Effector memory CD4-positive, alpha-beta T cell (primary cell): ENCODE results near the gene RAD51B.

Source experiments
- DNase-seq, 3 donors: peaks; one replicate each; pipeline ENCODE4 v3.0.0-alpha.2; 2020
- H3K27ac ChIP-seq: 2 replicates; pipeline ENCODE4 v1.7.0; 2013; ENCODE audit warnings: mild to moderate bottlenecking, low read length, moderate library complexity; ENCODE audit not compliant: insufficient read depth, poor library complexity, severe bottlenecking
- H3K27me3 ChIP-seq: replicated peaks from 2 replicates; pipeline ENCODE4 v1.7.0; 2013; ENCODE audit warnings: mild to moderate bottlenecking, low read length; ENCODE audit not compliant: insufficient read depth, control insufficient read depth, poor library complexity, severe bottlenecking
- H3K36me3 ChIP-seq: 2 replicates; pipeline ENCODE4 v1.7.0; 2013; ENCODE audit warnings: mild to moderate bottlenecking, low read length, moderate library complexity; ENCODE audit not compliant: control insufficient read depth, insufficient read depth
- H3K4me1 ChIP-seq: 2 replicates; pipeline ENCODE4 v1.7.0; 2013; ENCODE audit warnings: low read length, mild to moderate bottlenecking; ENCODE audit not compliant: control insufficient read depth, insufficient read depth, poor library complexity, severe bottlenecking
- H3K4me3 ChIP-seq: 2 replicates; pipeline ENCODE4 v1.7.0; 2013; ENCODE audit warnings: low read length, low read depth, mild to moderate bottlenecking; ENCODE audit not compliant: insufficient read depth, poor library complexity, severe bottlenecking
- H3K9me3 ChIP-seq: 2 replicates; pipeline ENCODE4 v1.7.0; 2013; ENCODE audit warnings: mild to moderate bottlenecking, low read length, moderate library complexity; ENCODE audit not compliant: control insufficient read depth

RAD51B gene

GRCh38 chr14:68603533-68604360 lies 784.2 kb downstream of the RAD51B start:
- Histone ChIP-seq H3K4me3 (no peak overlapping the region), H3K36me3 (no peaks in the 10 kb centered on the region), H3K27me3 (no peaks in the 10 kb centered on the region), H3K9me3 (no peaks in the 10 kb centered on the region), H3K4me1 (no peaks in the 10 kb centered on the region), H3K27ac (no peak overlapping the region)
- no peak for DNase-seq

GRCh38 chr14:68604361-68604730 lies 784.8 kb downstream of the RAD51B start:
- no peak for DNase-seq
- no peaks in the 10 kb centered on the region for H3K9me3 ChIP-seq
- no peaks in the 10 kb centered on the region for H3K36me3 ChIP-seq
- no peaks in the 10 kb centered on the region for H3K27me3 ChIP-seq
- no peak overlapping the region for H3K27ac ChIP-seq
- no peaks in the 10 kb centered on the region for H3K4me1 ChIP-seq
- no peak overlapping the region for H3K4me3 ChIP-seq

GRCh38 chr14:68604822-68605221 lies 785.2 kb downstream of the RAD51B start:
- Histone ChIP-seq H3K27me3 (no peaks in the 10 kb centered on the region), H3K4me1 (no peaks in the 10 kb centered on the region), H3K36me3 (no peaks in the 10 kb centered on the region)

GRCh38 chr14:68606176-68606575 lies 786.6 kb downstream of the RAD51B start:
- no peak overlapping the region for H3K4me3 ChIP-seq
- H3K27ac ChIP-seq, result no peak overlapping the region
- no peaks in the 10 kb centered on the region for H3K27me3 ChIP-seq
- H3K4me1 ChIP-seq, result no peaks in the 10 kb centered on the region
- no peaks in the 10 kb centered on the region for H3K9me3 ChIP-seq
- H3K36me3 ChIP-seq, result no peaks in the 10 kb centered on the region
- no peak for DNase-seq

More at GRCh38 chr14:68604822-68605221, 785.2 kb downstream of the RAD51B start:
- Histone ChIP-seq H3K4me3 (no peak overlapping the region), H3K9me3 (no peaks in the 10 kb centered on the region), H3K27ac (no peak overlapping the region)
- DNase-seq, result no peak

GRCh38 chr14:68606644-68607043 lies 787.1 kb downstream of the RAD51B start:
- Histone ChIP-seq H3K9me3 (no peaks in the 10 kb centered on the region), H3K4me1 (no peaks in the 10 kb centered on the region), H3K4me3 (no peak overlapping the region), H3K27me3 (no peaks in the 10 kb centered on the region), H3K36me3 (no peaks in the 10 kb centered on the region), H3K27ac (no peak overlapping the region)
- no peak for DNase-seq

- H3K9me3 ChIP-seq, result no peaks in the 10 kb centered on the region
- no peak overlapping the region for H3K4me3 ChIP-seq
- H3K27me3 ChIP-seq, result no peaks in the 10 kb centered on the region
- DNase-seq, result no peak
- H3K36me3 ChIP-seq, result no peaks in the 10 kb centered on the region
- no peak overlapping the region for H3K27ac ChIP-seq
- no peaks in the 10 kb centered on the region for H3K4me1 ChIP-seq
Observed at GRCh38 chr14:68607081-68607866, 787.7 kb downstream of the RAD51B start.

GRCh38 chr14:68607867-68608573 lies 788.4 kb downstream of the RAD51B start:
- Histone ChIP-seq H3K9me3 (no peaks in the 10 kb centered on the region), H3K4me3 (no peak overlapping the region), H3K36me3 (no peaks in the 10 kb centered on the region), H3K27ac (no peak overlapping the region), H3K4me1 (no peaks in the 10 kb centered on the region), H3K27me3 (no peaks in the 10 kb centered on the region)
- DNase-seq, result no peak

GRCh38 chr14:68608574-68608962 lies 789.0 kb downstream of the RAD51B start:
- Histone ChIP-seq H3K4me1 (no peaks in the 10 kb centered on the region), H3K27me3 (no peaks in the 10 kb centered on the region), H3K9me3 (no peaks in the 10 kb centered on the region), H3K27ac (no peak overlapping the region), H3K36me3 (no peaks in the 10 kb centered on the region), H3K4me3 (no peak overlapping the region)
- no peak for DNase-seq

- Histone ChIP-seq H3K27me3 (no peaks in the 10 kb centered on the region), H3K4me1 (no peaks in the 10 kb centered on the region), H3K36me3 (no peaks in the 10 kb centered on the region), H3K4me3 (no peak overlapping the region), H3K27ac (no peak overlapping the region), H3K9me3 (no peaks in the 10 kb centered on the region)
- no peak for DNase-seq
Observed at GRCh38 chr14:68609012-68609411, 789.4 kb downstream of the RAD51B start.
